Thymus (tissue), 11 donors: ENCODE results near the gene GPR68. TPM values are rescaled to one million over a fixed set of nuclear protein-coding genes. Genes with fewer than 3 reads are reported as not detected.
A peak's percentile ranks its signal among the peaks of the same experiment; 100 is the strongest.
"Not testable (repeated sequence)": the region's sequence is repeated elsewhere in the genome, so short reads cannot be mapped to it uniquely, and the experiment has no call there.

Experiments
- DNase-seq, 9 donors: peaks; one replicate each; pipeline ENCODE4 v3.0.0-alpha.2; 2013; ENCODE audit warnings: low spot score in 9 of 9, low read depth in 6 of 9, missing footprints in 1 of 9
- H3K27ac ChIP-seq, 2 donors: one replicate each; pipeline ENCODE4 v1.5.1; 2013; ENCODE audit warnings: control low read depth in 1 of 2, low read depth in 1 of 2, low read length in 1 of 2, mild to moderate bottlenecking in 1 of 2, moderate library complexity in 1 of 2
- H3K27me3 ChIP-seq, 2 donors: one replicate each; pipeline ENCODE4 v1.5.1; 2013; ENCODE audit warnings: low read length in 1 of 2; ENCODE audit not compliant: control insufficient read depth in 2 of 2, insufficient read depth in 1 of 2
- H3K36me3 ChIP-seq, 2 donors: one replicate each; pipeline ENCODE4 v1.5.1; 2013; ENCODE audit warnings: low read length in 1 of 2, mild to moderate bottlenecking in 1 of 2, moderate library complexity in 1 of 2; ENCODE audit not compliant: control insufficient read depth in 2 of 2, insufficient read depth in 2 of 2
- H3K4me1 ChIP-seq, 2 donors: one replicate each; pipeline ENCODE4 v1.5.1; 2013; ENCODE audit warnings: low read length in 2 of 2; ENCODE audit not compliant: control insufficient read depth in 2 of 2, insufficient read depth in 2 of 2
- H3K4me3 ChIP-seq, 2 donors: one replicate each; pipeline ENCODE4 v1.5.1; 2013; ENCODE audit warnings: low read length in 2 of 2, control low read depth in 1 of 2, mild to moderate bottlenecking in 1 of 2
- H3K9me3 ChIP-seq, 2 donors: one replicate each; pipeline ENCODE4 v1.5.1; 2013; ENCODE audit warnings: low read length in 1 of 2, mild to moderate bottlenecking in 1 of 2; ENCODE audit not compliant: control insufficient read depth in 2 of 2, insufficient read depth in 1 of 2
- WGBS: extraction: QIAGEN DNeasy Blood & Tissue Kit; methylation state at CpG from one replicate; pipeline ENCODE4 v1.1.7; 2013; 5-methylcytosine and 5-hydroxymethylcytosine counted together
- polyA plus RNA-seq: library from polyadenylated mRNA; stranded (reverse); fragments of 200-250 nt; gene quantifications from one replicate; pipeline ENCODE4 v1.2.3, GENCODE V29; 2013
- total RNA-seq: library from RNA; stranded (reverse); fragments of 120-200 nt; gene quantifications from one replicate; pipeline ENCODE4 v1.2.4, GENCODE V29; 2013
- donor health status: healthy.

Gene GPR68
- total and polyA plus RNA-seq, 2 donors: 1.4 to 3.6 TPM

- Histone ChIP-seq H3K27ac (no peak overlapping the region), H3K4me1 (peaks cover 5 to 8% of the 10 kb centered on the region in 2 donors), H3K9me3 (no peaks in the 10 kb centered on the region), H3K4me3 (no peak overlapping the region), H3K36me3 (peaks cover 29 to 34% of the 10 kb centered on the region in 2 donors), H3K27me3 (peaks cover 8 to 11% of the 10 kb centered on the region in 2 donors)
- 95% methylated on average over 24 of the region's 24 CpGs for WGBS
- DNase-seq: no peak
These were observed 24.8 kb upstream of the GPR68 start for GRCh38 chr14:91269076-91269991.

- Histone ChIP-seq H3K4me1 (peaks cover 5 to 12% of the 10 kb centered on the region in 2 donors), H3K36me3 (peaks cover 17 to 21% of the 10 kb centered on the region in 2 donors), H3K27ac (no peak overlapping the region), H3K4me3 (no peak overlapping the region), H3K27me3 (peaks cover 8 to 22% of the 10 kb centered on the region in 2 donors), H3K9me3 (no peaks in the 10 kb centered on the region)
- no peak for DNase-seq
- WGBS: 97% methylated on average over 7 of the region's 7 CpGs
These were observed 23.5 kb upstream of the GPR68 start for GRCh38 chr14:91267965-91268437.

- not testable (repeated sequence) for DNase-seq, H3K4me3 ChIP-seq, H3K36me3 ChIP-seq, H3K9me3 ChIP-seq, H3K27ac ChIP-seq
- WGBS: 97% methylated on average over 15 of the region's 15 CpGs
- H3K27me3 ChIP-seq: peaks cover 8 to 22% of the 10 kb centered on the region in 2 donors
- peaks cover 5 to 14% of the 10 kb centered on the region in 2 donors for H3K4me1 ChIP-seq
These were observed 21.8 kb upstream of the GPR68 start for GRCh38 chr14:91266276-91266675.

- 94% methylated on average over 7 of the region's 7 CpGs for WGBS
- peak overlapping the region in 1 of 2 donors; percentile 46 for H3K27ac ChIP-seq
These were observed 20.9 kb upstream of the GPR68 start for GRCh38 chr14:91265404-91265803.

GRCh38 chr14:91264151-91265150 is 19.9 kb upstream of the GPR68 start:
- no peaks in the 10 kb centered on the region for H3K36me3 ChIP-seq
- peaks cover 0 to 7% of the 10 kb centered on the region in 2 donors for H3K9me3 ChIP-seq
- peaks cover 8 to 22% of the 10 kb centered on the region in 2 donors for H3K27me3 ChIP-seq
- H3K4me3 ChIP-seq: peak overlapping the region in 1 of 2 donors; percentile 18
- WGBS: 13% methylated on average over 69 of the region's 69 CpGs
- peak overlapping the region in 1 of 2 donors; percentile 46 for H3K27ac ChIP-seq
- peaks cover 5 to 20% of the 10 kb centered on the region in 2 donors for H3K4me1 ChIP-seq
- no peak for DNase-seq

More at GRCh38 chr14:91265404-91265803, 20.9 kb upstream of the GPR68 start:
- peaks cover 0 to 7% of the 10 kb centered on the region in 2 donors for H3K9me3 ChIP-seq
- peaks cover 0 to 5% of the 10 kb centered on the region in 2 donors for H3K36me3 ChIP-seq
- DNase-seq: no peak
- peaks cover 8 to 22% of the 10 kb centered on the region in 2 donors for H3K27me3 ChIP-seq
- H3K4me3 ChIP-seq: no peak overlapping the region
- peaks cover 5 to 20% of the 10 kb centered on the region in 2 donors for H3K4me1 ChIP-seq

- Histone ChIP-seq H3K27me3 (peaks cover 8 to 22% of the 10 kb centered on the region in 2 donors), H3K36me3 (no peaks in the 10 kb centered on the region), H3K9me3 (peaks cover 0 to 7% of the 10 kb centered on the region in 2 donors), H3K4me3 (no peak overlapping the region), H3K27ac (no peak overlapping the region), H3K4me1 (peaks cover 5 to 20% of the 10 kb centered on the region in 2 donors)
- 97% methylated on average over 2 of the region's 2 CpGs for WGBS
- DNase-seq: no peak
These were observed 18.8 kb upstream of the GPR68 start for GRCh38 chr14:91263329-91263728.

GRCh38 chr14:91261986-91262549 is 17.6 kb upstream of the GPR68 start:
- Histone ChIP-seq H3K9me3 (peaks cover 0 to 7% of the 10 kb centered on the region in 2 donors), H3K27ac (no peak overlapping the region), H3K36me3 (no peaks in the 10 kb centered on the region), H3K27me3 (peaks cover 8 to 22% of the 10 kb centered on the region in 2 donors), H3K4me1 (peaks cover 12 to 31% of the 10 kb centered on the region in 2 donors), H3K4me3 (no peak overlapping the region)
- 93% methylated on average over 11 of the region's 11 CpGs for WGBS
- no peak for DNase-seq

- WGBS: 52% methylated on average over 5 of the region's 5 CpGs
- H3K27ac ChIP-seq: no peak overlapping the region
These were observed 16.6 kb upstream of the GPR68 start for GRCh38 chr14:91261115-91261514.

More at GRCh38 chr14:91261115-91261514, 16.6 kb upstream of the GPR68 start:
- H3K27me3 ChIP-seq: peaks cover 8 to 22% of the 10 kb centered on the region in 2 donors
- peak in 1 of 9 donors; percentile 35 for DNase-seq
- H3K9me3 ChIP-seq: peaks cover 0 to 7% of the 10 kb centered on the region in 2 donors
- no peak overlapping the region for H3K4me3 ChIP-seq
- no peaks in the 10 kb centered on the region for H3K36me3 ChIP-seq
- H3K4me1 ChIP-seq: peaks cover 12 to 32% of the 10 kb centered on the region in 2 donors
